Measurements from ENCODE around the gene SLC2A9.
A peak's percentile ranks its signal among the peaks of the same experiment; 100 is the strongest.

Gene SLC2A9

DNA sequence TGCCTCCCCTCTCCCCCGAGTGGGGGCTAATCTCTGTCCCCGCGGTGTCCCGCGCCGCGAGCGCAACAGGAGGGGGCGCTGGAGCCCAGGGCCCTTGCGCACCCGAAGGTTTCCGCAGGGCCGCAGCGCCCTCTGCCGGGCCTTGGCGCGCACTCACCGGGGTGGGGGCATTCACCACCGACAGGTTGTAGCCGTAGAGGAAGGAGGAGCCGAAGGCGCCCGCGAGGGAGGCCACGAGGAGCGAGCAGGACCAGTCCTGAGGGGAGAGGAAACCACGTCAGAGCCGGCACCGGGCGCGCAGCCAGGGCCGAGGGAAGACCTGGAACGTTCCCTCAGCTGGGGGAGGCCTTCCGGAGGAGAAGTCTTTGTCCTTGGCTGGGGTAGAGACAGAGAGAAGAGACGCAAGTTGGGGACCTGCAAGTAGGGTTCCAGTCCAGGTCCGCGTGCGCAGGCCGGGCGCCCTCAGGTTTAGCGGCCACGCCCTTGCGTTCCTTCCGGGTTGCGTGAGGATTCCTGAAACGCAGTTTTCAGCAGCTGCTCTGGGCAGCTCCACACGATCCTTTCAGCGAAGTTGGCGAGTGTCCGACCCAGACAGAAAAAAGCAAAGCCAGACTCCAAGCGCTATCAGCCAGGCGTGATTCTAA is 2.4 kb downstream of the SLC2A9 start:
- Mint-ChIP-seq H3K4me3 (peak overlapping the region; percentile 82), H3K36me3 (ENCODE audit: low read depth) (no peaks in the 10 kb centered on the region), H3K9me3 (no peaks in the 10 kb centered on the region), H3K4me1 (ENCODE audit: low read depth) (peaks cover 18% of the 10 kb centered on the region), H3K27ac (peak overlapping the region; percentile 93), H3K27me3 (no peaks in the 10 kb centered on the region)
- peak; percentile 97 for DNase-seq

DNA sequence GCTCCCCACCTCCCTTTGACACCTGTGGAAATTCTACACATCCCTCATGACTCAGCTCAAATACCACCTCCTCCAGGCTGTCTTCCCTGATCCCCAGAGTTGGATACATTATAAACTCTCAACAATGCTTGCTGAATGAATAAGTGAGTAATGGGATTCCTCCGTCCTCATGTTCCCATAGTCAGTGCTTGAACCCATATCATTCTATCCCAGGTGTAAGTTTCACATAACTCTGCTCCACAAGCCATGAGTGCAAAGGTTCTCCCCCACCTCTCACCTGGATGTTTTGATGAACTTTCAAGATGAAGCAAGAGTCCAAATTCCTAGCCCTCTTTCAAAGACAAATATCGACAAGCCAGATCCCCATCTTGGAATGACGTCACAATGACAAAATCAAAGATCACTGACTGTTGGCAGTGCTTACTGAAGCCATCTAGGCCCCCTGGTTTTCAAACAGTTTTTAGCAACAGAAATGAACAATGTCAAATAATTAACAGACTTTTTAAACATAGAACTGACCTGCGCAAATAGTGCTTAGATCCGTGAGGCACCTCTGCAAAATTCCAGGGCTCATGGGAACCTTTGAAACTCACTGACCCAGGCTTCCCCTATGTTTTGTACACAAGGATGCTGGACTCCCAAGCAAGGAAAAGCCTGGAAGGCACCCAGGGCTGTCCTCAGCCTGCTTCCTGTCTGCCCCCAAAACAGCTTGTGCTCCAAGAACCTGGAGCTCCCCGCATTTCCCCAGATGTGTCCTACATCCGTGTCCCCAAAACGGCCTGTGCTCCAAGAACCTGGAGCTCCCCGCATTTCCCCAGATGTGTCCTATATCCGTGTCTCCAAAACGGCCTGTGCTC is 4.0 kb downstream of the SLC2A9 start:
- Mint-ChIP-seq H3K4me1 (ENCODE audit: low read depth) (peaks cover 18% of the 10 kb centered on the region), H3K9me3 (no peaks in the 10 kb centered on the region), H3K4me3 (no peak overlapping the region), H3K36me3 (ENCODE audit: low read depth) (no peaks in the 10 kb centered on the region), H3K27me3 (no peaks in the 10 kb centered on the region), H3K27ac (no peak overlapping the region)
- DNase-seq: no peak

DNA sequence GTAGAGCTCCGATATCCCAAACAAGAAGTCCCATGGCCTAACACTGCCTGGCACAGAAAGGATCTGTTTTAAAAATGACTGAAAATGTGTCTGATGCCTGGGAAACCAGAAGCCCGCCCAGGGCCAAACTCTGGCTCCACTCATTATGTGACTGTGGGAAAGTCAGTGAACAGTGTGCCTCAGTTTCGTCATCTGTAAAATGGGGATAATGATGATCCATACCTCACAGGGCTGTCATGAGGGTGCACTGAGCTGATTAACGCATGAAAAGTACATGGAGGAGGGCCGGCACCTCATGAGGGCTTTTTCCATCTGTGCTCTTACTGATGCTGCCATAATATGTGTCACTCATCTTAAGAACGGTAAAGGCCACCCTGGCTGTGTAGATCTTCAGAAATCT is 5.1 kb downstream of the SLC2A9 start:
- peaks cover 18% of the 10 kb centered on the region for H3K4me1 Mint-ChIP-seq (ENCODE audit: low read depth)
- H3K9me3 Mint-ChIP-seq: no peaks in the 10 kb centered on the region
- DNase-seq: no peak
- no peaks in the 10 kb centered on the region for H3K36me3 Mint-ChIP-seq (ENCODE audit: low read depth)
- no peak overlapping the region for H3K27ac Mint-ChIP-seq
- H3K27me3 Mint-ChIP-seq: no peaks in the 10 kb centered on the region
- no peak overlapping the region for H3K4me3 Mint-ChIP-seq

DNA sequence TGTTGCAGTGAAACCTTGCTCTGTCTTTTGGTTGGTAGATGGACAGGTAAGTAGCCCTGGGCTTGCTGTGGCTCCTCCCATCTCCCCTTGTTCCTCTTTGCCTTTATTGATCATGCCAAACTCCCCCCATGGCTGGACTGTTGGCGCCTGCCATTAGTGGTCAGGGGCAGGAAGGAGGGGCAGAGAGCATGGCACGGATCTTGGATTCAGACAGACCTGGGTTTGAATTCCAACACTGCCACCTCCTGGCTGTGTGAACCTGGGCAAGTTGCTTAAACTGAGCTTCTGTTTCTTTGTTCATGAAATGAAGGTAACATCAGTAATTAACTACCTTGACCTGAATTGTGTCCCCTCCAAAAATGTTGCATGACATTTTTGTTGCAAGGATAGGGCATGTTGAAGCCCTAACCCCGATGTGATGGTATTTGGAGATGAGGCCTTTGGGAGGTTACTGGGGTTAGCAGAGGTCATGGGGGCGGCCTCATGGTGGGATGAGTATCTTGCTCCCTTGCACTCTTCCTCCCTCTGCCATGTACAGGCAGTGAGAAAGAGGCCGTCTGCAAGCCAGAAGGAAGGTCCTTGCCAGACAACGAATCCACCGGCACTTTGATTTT is 6.0 kb downstream of the SLC2A9 start:
- Mint-ChIP-seq H3K27me3 (no peaks in the 10 kb centered on the region), H3K27ac (no peak overlapping the region), H3K4me3 (no peak overlapping the region), H3K4me1 (ENCODE audit: low read depth) (peaks cover 24% of the 10 kb centered on the region), H3K36me3 (ENCODE audit: low read depth) (no peaks in the 10 kb centered on the region), H3K9me3 (no peaks in the 10 kb centered on the region)
- DNase-seq: no peak

DNA sequence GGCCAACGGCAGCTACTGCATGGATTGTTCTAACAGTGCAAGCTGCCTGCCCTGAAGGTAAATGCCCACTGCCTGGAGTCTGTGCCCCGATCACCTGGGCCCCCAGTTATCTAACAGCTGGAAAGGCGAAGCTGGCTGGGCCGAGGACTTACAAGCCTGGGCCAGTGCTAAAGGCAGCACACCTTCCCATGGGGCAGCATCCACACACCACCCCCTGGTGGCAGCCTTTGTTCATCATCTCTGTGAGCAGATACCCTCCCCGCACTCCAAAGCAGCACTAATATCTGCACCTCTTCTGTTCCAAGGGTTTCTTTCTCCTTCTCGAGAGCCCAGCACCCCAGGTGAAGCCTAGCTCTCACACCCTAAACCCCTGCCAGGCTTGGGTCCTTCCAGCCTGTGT is 7.6 kb downstream of the SLC2A9 start:
- Mint-ChIP-seq H3K9me3 (no peaks in the 10 kb centered on the region), H3K36me3 (ENCODE audit: low read depth) (no peaks in the 10 kb centered on the region), H3K4me1 (ENCODE audit: low read depth) (peaks cover 13% of the 10 kb centered on the region), H3K27ac (no peak overlapping the region), H3K27me3 (no peaks in the 10 kb centered on the region), H3K4me3 (no peak overlapping the region)
- peak; percentile 52 for DNase-seq

DNA sequence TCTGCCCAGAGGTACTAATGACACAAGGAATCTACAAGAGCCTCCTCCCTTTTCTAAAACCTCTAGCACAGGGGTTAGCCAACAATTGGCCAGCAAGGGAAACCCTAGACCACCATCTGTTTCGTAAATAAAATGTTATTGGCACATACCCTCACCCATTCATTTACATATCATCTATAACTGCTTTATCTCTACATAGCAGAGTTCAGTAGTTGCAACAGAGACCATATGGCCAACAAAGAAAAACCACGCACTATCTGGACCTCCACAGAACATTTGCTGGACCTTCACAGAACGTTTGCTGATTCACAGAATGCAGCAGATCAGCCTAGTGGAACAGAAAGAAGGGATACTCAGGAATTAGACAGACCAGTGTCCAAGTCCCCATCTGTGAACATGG is 9.4 kb downstream of the SLC2A9 start:
- Mint-ChIP-seq H3K9me3 (no peaks in the 10 kb centered on the region), H3K4me3 (no peak overlapping the region), H3K4me1 (ENCODE audit: low read depth) (peaks cover 15% of the 10 kb centered on the region), H3K36me3 (ENCODE audit: low read depth) (no peaks in the 10 kb centered on the region), H3K27ac (no peak overlapping the region), H3K27me3 (no peaks in the 10 kb centered on the region)
- no peak for DNase-seq

DNA sequence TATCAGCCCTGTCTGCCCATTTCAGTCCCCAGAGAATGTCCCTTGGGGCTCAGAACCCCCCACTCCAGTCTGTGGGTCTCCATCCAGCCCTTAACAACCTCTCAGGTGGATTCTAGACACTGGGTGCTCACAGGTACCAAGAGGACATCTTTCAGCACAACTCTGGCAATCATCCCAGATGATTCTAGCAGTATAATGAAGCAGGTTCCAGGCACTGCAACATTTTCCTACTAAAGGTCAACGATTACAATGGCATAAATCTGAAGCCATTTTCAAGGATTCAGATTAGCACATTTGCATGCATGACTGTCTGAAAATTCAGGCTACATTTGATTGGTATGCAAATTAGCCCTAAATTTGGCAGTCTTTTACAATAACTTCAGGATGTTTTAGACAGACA is 10.0 kb downstream of the SLC2A9 start:
- Mint-ChIP-seq H3K27me3 (no peaks in the 10 kb centered on the region), H3K36me3 (ENCODE audit: low read depth) (no peaks in the 10 kb centered on the region), H3K4me3 (no peak overlapping the region), H3K9me3 (no peaks in the 10 kb centered on the region), H3K4me1 (ENCODE audit: low read depth) (peaks cover 20% of the 10 kb centered on the region), H3K27ac (no peak overlapping the region)
- DNase-seq: no peak

DNA sequence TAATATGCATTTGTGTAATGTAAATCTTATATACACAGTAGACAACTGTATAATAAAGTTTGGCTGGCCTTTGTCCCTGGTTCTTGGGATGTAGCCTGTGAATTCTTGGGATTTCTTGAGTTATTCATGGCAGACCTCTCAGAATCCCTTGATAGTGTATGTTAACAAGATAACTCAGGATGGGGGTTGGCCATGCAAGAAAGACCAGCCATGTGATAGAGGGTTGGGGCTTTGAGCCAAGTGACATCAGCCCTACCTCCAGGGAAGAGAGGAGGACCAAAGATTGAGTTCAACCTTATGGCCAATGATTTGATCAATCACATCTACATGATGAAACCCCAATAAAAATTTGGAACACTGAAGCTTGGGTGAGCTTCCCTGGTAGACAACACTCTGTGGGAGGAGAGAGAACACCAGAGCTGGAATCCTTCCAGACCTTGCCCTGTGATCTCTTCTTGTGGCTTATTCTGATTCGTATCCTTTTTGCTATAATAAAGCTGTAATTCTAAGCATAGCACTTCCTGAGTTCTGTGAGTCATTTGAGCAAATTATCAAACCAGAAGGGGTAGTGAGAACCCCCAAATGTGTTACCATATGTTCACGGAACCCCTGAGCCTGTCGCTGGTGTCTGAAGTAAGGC is 11.3 kb downstream of the SLC2A9 start:
- H3K36me3 Mint-ChIP-seq (ENCODE audit: low read depth): no peaks in the 10 kb centered on the region
- DNase-seq: no peak
- H3K4me3 Mint-ChIP-seq: no peak overlapping the region
- no peaks in the 10 kb centered on the region for H3K9me3 Mint-ChIP-seq
- peaks cover 22% of the 10 kb centered on the region for H3K4me1 Mint-ChIP-seq (ENCODE audit: low read depth)
- H3K27me3 Mint-ChIP-seq: no peaks in the 10 kb centered on the region
- H3K27ac Mint-ChIP-seq: no peak overlapping the region

DNA sequence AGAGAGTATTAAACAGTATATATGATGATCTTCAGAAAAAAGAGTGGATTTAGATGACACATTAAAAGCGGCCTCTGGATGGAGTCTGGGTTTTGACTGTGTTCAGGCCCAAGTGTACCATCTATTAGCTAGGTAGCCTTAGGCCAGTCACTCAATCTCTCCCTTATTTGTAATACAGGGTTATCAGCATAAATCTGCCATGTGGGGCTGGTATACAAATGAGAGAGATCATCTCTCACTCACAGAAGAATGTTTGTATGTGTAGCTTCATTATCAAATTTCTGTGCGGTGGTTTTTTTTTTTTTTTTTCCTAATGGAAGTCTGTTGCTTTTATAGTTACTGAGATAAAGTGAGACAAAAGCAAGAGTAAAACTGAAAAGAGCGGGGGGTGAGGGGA is 12.7 kb downstream of the SLC2A9 start:
- no peak for DNase-seq
- Mint-ChIP-seq H3K4me3 (no peak overlapping the region), H3K27ac (no peak overlapping the region), H3K27me3 (no peaks in the 10 kb centered on the region), H3K36me3 (ENCODE audit: low read depth) (no peaks in the 10 kb centered on the region), H3K4me1 (ENCODE audit: low read depth) (peaks cover 28% of the 10 kb centered on the region), H3K9me3 (no peaks in the 10 kb centered on the region)

DNA sequence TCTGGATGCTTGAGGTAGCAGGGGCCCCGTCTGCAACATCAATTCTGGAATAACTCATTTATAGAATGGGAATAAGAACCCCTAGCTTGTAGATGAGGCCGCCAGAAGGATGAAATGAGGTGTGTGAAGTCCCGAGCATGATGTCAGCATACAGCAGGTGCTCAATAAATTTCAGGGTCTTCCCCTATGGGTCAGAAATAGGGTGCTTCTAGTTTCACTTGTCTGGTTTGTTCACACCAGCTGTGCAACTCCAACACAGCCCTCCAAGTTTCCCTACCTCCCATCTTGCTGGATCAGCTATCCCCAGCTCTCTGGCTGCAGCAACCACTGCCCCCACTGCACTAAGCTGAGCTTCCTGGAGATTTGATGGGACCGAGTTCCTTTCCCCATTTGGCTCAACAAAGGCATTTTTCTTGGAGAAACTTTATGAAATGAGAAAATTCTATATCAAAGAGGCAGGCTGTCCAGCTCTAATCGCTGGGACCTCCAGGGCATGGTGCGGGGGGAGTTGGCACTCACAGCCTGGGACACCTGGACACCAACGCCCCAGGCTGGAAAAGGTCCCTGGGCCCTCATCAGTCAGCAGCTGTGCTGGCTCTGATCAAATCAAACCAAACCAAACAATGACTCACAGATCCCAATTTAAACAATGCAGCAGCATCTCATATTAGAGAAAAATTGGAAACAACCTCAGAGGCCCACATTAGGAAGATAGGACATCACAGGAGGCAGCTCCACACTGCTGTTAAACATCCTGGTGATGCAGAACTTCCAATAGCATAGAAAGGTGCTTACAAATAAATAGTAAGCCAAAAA is 13.3 kb downstream of the SLC2A9 start:
- H3K9me3 Mint-ChIP-seq: no peaks in the 10 kb centered on the region
- no peaks in the 10 kb centered on the region for H3K27me3 Mint-ChIP-seq
- H3K4me3 Mint-ChIP-seq: no peak overlapping the region
- H3K4me1 Mint-ChIP-seq (ENCODE audit: low read depth): peaks cover 33% of the 10 kb centered on the region
- DNase-seq: no peak
- no peak overlapping the region for H3K27ac Mint-ChIP-seq
- no peaks in the 10 kb centered on the region for H3K36me3 Mint-ChIP-seq (ENCODE audit: low read depth)

DNA sequence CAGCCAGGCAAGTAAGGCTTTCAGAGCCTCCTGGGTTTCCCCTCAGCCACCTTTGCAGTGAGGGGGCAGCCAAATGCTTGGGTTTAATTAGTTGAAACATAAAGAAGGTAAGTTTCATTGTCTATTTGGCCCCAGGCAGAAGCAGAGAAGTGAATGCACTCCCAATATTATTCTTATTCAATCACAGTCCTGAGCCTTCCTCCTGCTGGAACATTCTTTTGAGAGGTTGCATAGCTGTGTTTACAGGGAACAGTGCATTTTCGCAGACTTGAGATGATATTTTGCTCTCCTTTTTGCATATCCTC is 13.9 kb downstream of the SLC2A9 start:
- no peaks in the 10 kb centered on the region for H3K36me3 Mint-ChIP-seq (ENCODE audit: low read depth)
- no peak overlapping the region for H3K27ac Mint-ChIP-seq
- no peak for DNase-seq
- peaks cover 34% of the 10 kb centered on the region for H3K4me1 Mint-ChIP-seq (ENCODE audit: low read depth)
- no peaks in the 10 kb centered on the region for H3K9me3 Mint-ChIP-seq
- no peaks in the 10 kb centered on the region for H3K27me3 Mint-ChIP-seq
- H3K4me3 Mint-ChIP-seq: no peak overlapping the region

DNA sequence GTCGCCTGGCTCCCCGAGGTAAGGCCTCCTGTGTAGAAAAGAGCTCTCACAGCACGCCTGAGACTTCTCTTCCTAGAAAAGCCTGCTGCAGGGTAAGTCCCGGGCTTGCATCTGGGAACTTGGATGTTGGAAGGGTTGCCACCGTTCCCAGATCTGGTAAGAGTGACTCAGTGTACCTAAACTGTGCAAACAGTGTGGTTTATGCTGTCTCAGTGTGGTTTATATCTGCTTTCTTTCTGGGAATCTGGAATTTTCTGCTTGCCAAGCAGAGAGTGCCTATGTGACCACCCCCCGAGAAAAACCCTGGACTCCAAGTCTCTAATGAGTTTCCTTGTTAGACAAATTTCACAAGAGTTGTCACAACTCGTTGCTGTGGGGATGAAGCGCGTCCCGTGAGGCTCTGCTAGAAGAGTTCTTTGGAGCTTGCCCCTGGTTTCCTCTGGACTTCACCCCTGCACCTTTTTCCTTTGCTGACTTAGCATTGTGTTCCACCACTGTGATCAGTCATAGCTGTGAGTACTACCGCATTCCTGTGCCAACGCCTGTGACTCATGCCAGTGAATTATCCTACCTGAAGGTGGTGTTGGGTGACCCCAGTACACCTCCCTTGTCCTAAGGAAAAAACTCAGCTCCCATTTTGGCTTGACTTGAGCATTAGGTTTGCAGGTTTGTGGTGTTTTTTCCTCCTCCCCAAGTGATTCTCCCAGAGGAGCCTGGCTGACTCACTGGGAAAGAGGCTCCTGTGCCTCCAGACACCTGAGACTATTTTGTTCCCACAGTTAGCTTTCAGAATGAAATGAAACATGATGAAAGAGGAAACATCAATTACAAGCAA is 14.5 kb downstream of the SLC2A9 start:
- no peaks in the 10 kb centered on the region for H3K36me3 Mint-ChIP-seq (ENCODE audit: low read depth)
- no peaks in the 10 kb centered on the region for H3K27me3 Mint-ChIP-seq
- no peaks in the 10 kb centered on the region for H3K9me3 Mint-ChIP-seq
- no peak overlapping the region for H3K4me3 Mint-ChIP-seq
- no peak for DNase-seq
- H3K4me1 Mint-ChIP-seq (ENCODE audit: low read depth): peaks cover 34% of the 10 kb centered on the region
- H3K27ac Mint-ChIP-seq: peak overlapping the region; percentile 48

DNA sequence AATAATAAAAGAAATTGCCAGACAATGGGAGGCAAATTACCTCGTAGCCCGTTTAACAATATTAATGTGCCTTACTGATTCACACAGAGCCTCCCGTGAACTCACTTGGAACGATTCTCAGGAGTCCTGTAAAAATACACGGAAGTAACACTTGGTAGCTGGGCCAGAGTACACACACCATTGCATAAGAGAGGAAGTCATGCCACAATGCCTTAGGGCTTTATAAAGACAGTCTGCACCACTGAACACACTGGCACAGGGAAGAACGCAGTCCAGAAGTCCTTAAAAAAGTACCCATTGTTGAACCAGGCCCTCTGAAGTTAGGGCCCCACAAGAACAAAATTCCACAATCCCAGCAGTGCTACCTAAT is 15.1 kb downstream of the SLC2A9 start:
- no peaks in the 10 kb centered on the region for H3K27me3 Mint-ChIP-seq
- H3K4me1 Mint-ChIP-seq (ENCODE audit: low read depth): peaks cover 34% of the 10 kb centered on the region
- H3K27ac Mint-ChIP-seq: no peak overlapping the region
- H3K9me3 Mint-ChIP-seq: no peaks in the 10 kb centered on the region
- H3K4me3 Mint-ChIP-seq: no peak overlapping the region
- DNase-seq: no peak
- H3K36me3 Mint-ChIP-seq (ENCODE audit: low read depth): no peaks in the 10 kb centered on the region

DNA sequence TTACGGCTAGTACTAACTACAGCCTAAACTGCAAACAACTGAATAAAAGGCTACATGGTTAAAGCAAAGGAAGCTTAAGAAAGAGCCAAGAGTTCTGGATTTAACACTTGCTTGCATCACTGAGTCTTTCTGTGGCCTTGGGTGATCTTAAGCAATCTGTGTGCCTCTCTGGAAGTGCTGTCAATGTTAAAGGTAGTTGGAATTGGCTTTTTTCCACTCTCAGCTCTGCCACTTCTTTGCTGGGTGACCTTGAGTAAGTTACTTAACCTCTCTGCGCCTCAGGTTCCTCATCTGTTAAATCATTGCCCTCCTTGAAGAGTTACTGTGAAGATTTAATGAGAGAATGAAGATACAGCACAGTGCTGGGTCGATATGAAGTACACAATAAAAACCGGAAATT is 15.7 kb downstream of the SLC2A9 start:
- Mint-ChIP-seq H3K4me1 (ENCODE audit: low read depth) (peaks cover 32% of the 10 kb centered on the region), H3K9me3 (no peaks in the 10 kb centered on the region)
- DNase-seq: no peak

More for the DNA sequence above, 15.7 kb downstream of the SLC2A9 start:
- no peaks in the 10 kb centered on the region for H3K36me3 Mint-ChIP-seq (ENCODE audit: low read depth)
- H3K27ac Mint-ChIP-seq: no peak overlapping the region
- H3K27me3 Mint-ChIP-seq: no peaks in the 10 kb centered on the region
- H3K4me3 Mint-ChIP-seq: no peak overlapping the region

Data from activated T-cell treated with anti-CD3 and anti-CD28 coated beads, Interleukin-2, amount 50 U/mL, for 24 hours (primary cell).